Hepatocyte (in vitro differentiated cells): ENCODE measurements around the gene ABI1. TPM values are rescaled to one million over a fixed set of nuclear protein-coding genes. Genes with fewer than 3 reads are reported as not detected.
"Not testable (repeated sequence)": the region's sequence is repeated elsewhere in the genome, so short reads cannot be mapped to it uniquely, and the experiment has no call there.

Experiments
- DNase-seq: peaks from one replicate; pipeline ENCODE4 v3.0.0-alpha.2; 2016; ENCODE audit warnings: low spot score
- H2AFZ ChIP-seq: fragments of 200-600 bp; sonication (generic); 2 replicates; pipeline ENCODE4 v1.6.0; 2016; ENCODE audit warnings: antibody characterized with exemption, mild to moderate bottlenecking
- H3K27ac ChIP-seq: fragments of 200-600 bp; sonication (generic); 2 replicates; pipeline ENCODE4 v1.5.1; 2016; ENCODE audit warnings: mild to moderate bottlenecking
- H3K27me3 ChIP-seq: fragments of 200-600 bp; sonication (generic); 2 replicates; pipeline ENCODE4 v1.6.1; 2016
- H3K36me3 ChIP-seq: fragments of 200-600 bp; sonication (generic); replicated peaks from 2 replicates; pipeline ENCODE4 v1.5.1; 2016; ENCODE audit warnings: low read depth; ENCODE audit not compliant: insufficient read depth
- H3K4me1 ChIP-seq: fragments of 200-600 bp; sonication (generic); 2 replicates; pipeline ENCODE4 v1.5.1; 2016; ENCODE audit warnings: mild to moderate bottlenecking, moderate library complexity; ENCODE audit not compliant: insufficient read depth
- H3K4me2 ChIP-seq: fragments of 200-600 bp; sonication (generic); 2 replicates; pipeline ENCODE4 v1.6.0; 2016
- H3K4me3 ChIP-seq: fragments of 200-600 bp; sonication (generic); 2 replicates; pipeline ENCODE4 v1.5.1; 2016; ENCODE audit warnings: mild to moderate bottlenecking
- H3K79me2 ChIP-seq: fragments of 200-600 bp; sonication (generic); 2 replicates; pipeline ENCODE4 v1.6.0; 2017; ENCODE audit warnings: mild to moderate bottlenecking
- H3K9me2 ChIP-seq: fragments of 200-600 bp; sonication (generic); replicated peaks from 2 replicates; pipeline ENCODE4 v1.6.0; 2017; ENCODE audit warnings: mild to moderate bottlenecking; ENCODE audit not compliant: insufficient read depth
- H3K9me3 ChIP-seq: fragments of 200-600 bp; sonication (generic); 2 replicates; pipeline ENCODE4 v1.5.1; 2016; ENCODE audit warnings: low read depth, mild to moderate bottlenecking
- H4K20me1 ChIP-seq: fragments of 200-600 bp; sonication (generic); 2 replicates; pipeline ENCODE4 v1.6.0; 2016; ENCODE audit warnings: mild to moderate bottlenecking; ENCODE audit not compliant: insufficient read depth, poor library complexity, severe bottlenecking
- EZH2 ChIP-seq: fragments of 200-600 bp; sonication (generic); IDR thresholded peaks from 2 replicates; pipeline ENCODE4 v1.6.1; 2016; ENCODE audit warnings: antibody characterized with exemption, mild to moderate bottlenecking, borderline replicate concordance
- EZH2phosphoT487 ChIP-seq: fragments of 200-600 bp; sonication (generic); IDR thresholded peaks from one replicate; pipeline ENCODE4 v1.6.1; 2018; ENCODE audit warnings: antibody characterized with exemption, mild to moderate bottlenecking, low read depth, moderate library complexity; ENCODE audit not compliant: unreplicated experiment, severe bottlenecking
- WGBS: methylation state at CpG from one replicate; pipeline ENCODE4 v1.1.6; 2016; ENCODE audit warnings: low lambda C conversion rate; ENCODE audit errors: missing lambda C conversion rate; 5-methylcytosine and 5-hydroxymethylcytosine counted together
- polyA plus RNA-seq: library from polyadenylated mRNA; unstranded; fragments of >200 nt; fragmentation: Nextera tagmentation; extraction: Ambion mirVana; gene quantifications from 2 replicates; pipeline ENCODE4 v1.2.1, GENCODE V29; 2016
- total RNA-seq: library from RNA; depleted of rRNA; stranded (reverse); fragments of >200 nt; gene quantifications from 2 replicates; pipeline ENCODE4 v1.2.3, GENCODE V29; 2014
- TF ChIP-seq, protein P1 (sequence below): fragments of 200-600 bp; sonication (generic); IDR thresholded peaks from 2 replicates; pipeline ENCODE4 v1.5.1; 2016; ENCODE audit warnings: antibody characterized with exemption, mild to moderate bottlenecking; ENCODE audit not compliant: poor library complexity

The ABI1 gene
- total RNA-seq: 39.2 and 46.1 TPM in 2 replicates
- polyA plus RNA-seq: 30.5 and 35.4 TPM in 2 replicates

GRCh38 chr10:26860443-26861204 lies at the start of gene ABI1:
ABI1 (minus strand) TSS chr10:26860958; CDS start chr10:26860863, 95 bp downstream.
- Histone ChIP-seq H3K9me3 (no peaks in the 10 kb centered on the region), H3K27ac (peak within 1 kb of the TSS; percentile 93), H3K9me2 (no peaks in the 10 kb centered on the region), H3K4me1 (peaks cover 15% of the 10 kb centered on the region), H3K27me3 (no peaks in the 10 kb centered on the region), H4K20me1 (peaks cover 25% of the 10 kb centered on the region), H3K4me3 (peak within 1 kb of the TSS; percentile 95), H3K79me2 (peaks cover 46% of the 10 kb centered on the region), H3K4me2 (peak within 1 kb of the TSS; percentile 79), H2AFZ (peak within 1 kb of the TSS; percentile 74), H3K36me3 (no peaks in the 10 kb centered on the region)
- WGBS: under 1% methylated on average over 40 of the region's 59 CpGs
- TF ChIP-seq EZH2phosphoT487: no peak
- TF ChIP-seq EZH2: no peak
- TF ChIP-seq, protein P1, sequence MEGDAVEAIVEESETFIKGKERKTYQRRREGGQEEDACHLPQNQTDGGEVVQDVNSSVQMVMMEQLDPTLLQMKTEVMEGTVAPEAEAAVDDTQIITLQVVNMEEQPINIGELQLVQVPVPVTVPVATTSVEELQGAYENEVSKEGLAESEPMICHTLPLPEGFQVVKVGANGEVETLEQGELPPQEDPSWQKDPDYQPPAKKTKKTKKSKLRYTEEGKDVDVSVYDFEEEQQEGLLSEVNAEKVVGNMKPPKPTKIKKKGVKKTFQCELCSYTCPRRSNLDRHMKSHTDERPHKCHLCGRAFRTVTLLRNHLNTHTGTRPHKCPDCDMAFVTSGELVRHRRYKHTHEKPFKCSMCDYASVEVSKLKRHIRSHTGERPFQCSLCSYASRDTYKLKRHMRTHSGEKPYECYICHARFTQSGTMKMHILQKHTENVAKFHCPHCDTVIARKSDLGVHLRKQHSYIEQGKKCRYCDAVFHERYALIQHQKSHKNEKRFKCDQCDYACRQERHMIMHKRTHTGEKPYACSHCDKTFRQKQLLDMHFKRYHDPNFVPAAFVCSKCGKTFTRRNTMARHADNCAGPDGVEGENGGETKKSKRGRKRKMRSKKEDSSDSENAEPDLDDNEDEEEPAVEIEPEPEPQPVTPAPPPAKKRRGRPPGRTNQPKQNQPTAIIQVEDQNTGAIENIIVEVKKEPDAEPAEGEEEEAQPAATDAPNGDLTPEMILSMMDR: no peak
- DNase-seq: peak; percentile 99

- Histone ChIP-seq H3K27me3 (no peaks in the 10 kb centered on the region), H2AFZ (no peak overlapping the region), H3K4me1 (no peaks in the 10 kb centered on the region), H3K9me2 (no peaks in the 10 kb centered on the region), H3K27ac (no peak overlapping the region), H4K20me1 (no peaks in the 10 kb centered on the region), H3K9me3 (no peaks in the 10 kb centered on the region), H3K36me3 (no peaks in the 10 kb centered on the region), H3K79me2 (no peaks in the 10 kb centered on the region), H3K4me3 (no peak overlapping the region), H3K4me2 (no peak overlapping the region)
- 82% methylated on average over 2 of the region's 2 CpGs for WGBS
- TF ChIP-seq EZH2: no peak
- no peak for TF ChIP-seq EZH2phosphoT487
- TF ChIP-seq, protein P1: no peak
- DNase-seq: no peak
Measured at GRCh38 chr10:26909753-26910152, 49.0 kb upstream of the ABI1 start.

DNA sequence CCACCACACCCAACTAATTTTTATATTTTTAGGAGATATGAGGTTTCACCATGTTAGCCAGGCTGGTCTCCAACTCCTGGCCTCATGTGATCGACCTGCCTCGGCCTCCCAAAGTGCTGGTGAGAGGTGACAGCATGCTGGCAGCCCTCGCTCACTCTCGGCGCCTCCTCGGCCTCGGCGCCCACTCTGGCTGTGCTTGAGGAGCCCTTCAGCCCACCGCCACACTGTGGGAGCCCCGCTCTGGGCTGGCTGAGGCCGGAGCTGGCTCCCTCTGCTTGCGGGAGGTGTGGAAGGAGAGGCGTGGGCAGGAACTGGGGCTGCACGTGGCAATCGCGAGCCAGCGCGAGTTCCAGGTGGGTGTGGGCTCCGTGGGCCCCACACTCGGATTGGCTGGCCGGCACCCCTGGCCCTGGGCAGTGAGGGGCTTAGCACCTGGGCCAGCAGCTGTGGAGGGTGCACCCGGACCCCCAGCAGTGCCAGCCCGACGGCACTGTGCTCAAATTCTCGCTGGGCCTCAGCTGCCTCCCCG lies 44.6 kb upstream of the ABI1 start:
- not testable (repeated sequence) for H4K20me1 ChIP-seq, H3K79me2 ChIP-seq, H3K36me3 ChIP-seq, H3K9me2 ChIP-seq, H3K4me3 ChIP-seq, H3K4me1 ChIP-seq, H3K27ac ChIP-seq, H3K9me3 ChIP-seq, H2AFZ ChIP-seq, H3K27me3 ChIP-seq, H3K4me2 ChIP-seq, DNase-seq
- WGBS: 96% methylated on average over 22 of the region's 26 CpGs

- Histone ChIP-seq H3K27me3 (no peaks in the 10 kb centered on the region), H3K9me2 (no peaks in the 10 kb centered on the region), H3K4me1 (no peaks in the 10 kb centered on the region), H3K4me3 (no peak overlapping the region), H3K4me2 (peak overlapping the region; percentile 1), H2AFZ (no peak overlapping the region), H4K20me1 (no peaks in the 10 kb centered on the region), H3K79me2 (no peaks in the 10 kb centered on the region), H3K36me3 (no peaks in the 10 kb centered on the region), H3K9me3 (no peaks in the 10 kb centered on the region), H3K27ac (no peak overlapping the region)
- no peak for DNase-seq
- 47% methylated on average over 5 of the region's 5 CpGs for WGBS
- TF ChIP-seq, protein P1: no peak
- TF ChIP-seq EZH2phosphoT487 (no peak), EZH2 (no peak)
Measured at GRCh38 chr10:26903431-26904217, 42.9 kb upstream of the ABI1 start.

- not testable (repeated sequence) for H2AFZ ChIP-seq, H3K36me3 ChIP-seq, H3K4me3 ChIP-seq, DNase-seq, H3K27ac ChIP-seq, H3K4me2 ChIP-seq, H3K9me3 ChIP-seq, H3K27me3 ChIP-seq, H3K9me2 ChIP-seq, H3K79me2 ChIP-seq, H4K20me1 ChIP-seq, H3K4me1 ChIP-seq
- 78% methylated on average over 10 of the region's 11 CpGs for WGBS
Measured at GRCh38 chr10:26892306-26892923, 31.7 kb upstream of the ABI1 start.
